Measurements from ENCODE around the gene HYLS1.

The HYLS1 gene

GRCh38 chr11:125872138-125872491, 15.4 kb upstream of the HYLS1 start:
- no peak for TF ChIP-seq CTCF (IDR thresholded peaks at IDR 0.05; ENCODE audit: low read depth, low read length)
- no peak overlapping the region for H3K4me3 ChIP-seq (replicated peaks in 1 of 2; ENCODE audit: low read depth in 2 of 2, low read length in 2 of 2)
- no peak for DNase-seq (ENCODE audit: low read depth in 2 of 2)

DNA sequence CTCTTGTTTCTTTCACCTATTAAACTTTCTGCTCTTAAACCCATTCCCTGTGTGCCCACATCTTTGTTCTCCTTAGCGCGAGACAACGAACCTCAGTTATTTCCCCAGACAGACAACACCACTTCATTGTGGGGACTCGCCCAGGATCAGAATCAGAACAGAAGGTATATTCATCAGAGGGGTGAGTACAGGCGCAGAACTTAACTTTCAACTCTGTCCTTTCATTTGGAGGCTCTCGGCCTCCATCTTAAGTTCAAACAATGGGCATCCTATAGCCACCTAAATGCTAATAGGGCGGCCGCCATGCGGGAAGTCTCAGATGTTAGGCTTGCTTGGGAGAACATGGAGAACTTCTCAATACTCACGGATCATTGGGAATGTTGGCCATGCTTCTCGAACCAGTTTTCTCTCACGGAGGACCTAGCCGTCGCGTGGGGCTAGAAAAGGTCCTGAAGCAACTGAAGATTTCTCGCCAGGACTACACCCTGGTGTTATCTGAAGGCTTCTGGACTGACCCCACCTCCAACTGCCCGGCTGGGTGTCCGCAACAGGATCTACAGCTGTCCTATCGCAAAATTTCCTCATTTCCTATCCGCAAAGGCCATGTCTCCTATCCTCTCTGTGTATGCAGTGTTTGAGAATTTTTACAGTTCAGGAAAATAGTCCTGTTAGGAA, 13.4 kb upstream of the HYLS1 start:
- H3K4me3 ChIP-seq (replicated peaks in 1 of 2; ENCODE audit: low read depth in 2 of 2, low read length in 2 of 2) = peak overlapping the region; percentile 22 to 33
- no peak for DNase-seq (ENCODE audit: low read depth in 2 of 2)

DNA sequence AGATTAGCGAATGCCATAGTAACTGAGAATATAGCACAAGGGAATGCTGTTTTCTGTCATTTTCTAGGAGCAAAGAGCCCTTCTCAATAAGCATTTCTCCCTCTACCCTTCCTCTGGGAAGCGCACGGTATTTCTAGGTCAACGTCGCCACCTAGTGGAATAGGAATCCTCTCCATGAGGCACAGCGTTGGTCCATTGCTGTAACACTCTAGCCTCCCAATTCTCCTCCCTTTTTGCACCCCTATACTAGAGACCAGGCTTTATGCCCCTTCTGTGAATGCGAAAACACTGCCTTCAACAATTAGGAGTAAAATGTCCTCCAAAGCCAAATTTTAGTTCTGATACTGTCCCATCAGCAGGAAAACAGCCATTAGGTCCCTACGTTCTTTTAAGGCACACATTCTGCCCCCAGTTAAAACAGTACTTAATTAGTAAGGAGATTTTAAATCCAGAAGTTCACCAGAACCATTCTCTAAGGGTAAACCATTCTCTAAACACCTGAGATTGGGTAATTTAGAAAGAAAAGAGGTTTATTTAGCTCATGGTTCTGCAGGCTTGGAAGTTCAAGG, 12.8 kb upstream of the HYLS1 start:
- DNase-seq (ENCODE audit: low read depth in 2 of 2) = peak; percentile 85 to 86
- peak overlapping the region; percentile 22 to 33 for H3K4me3 ChIP-seq (replicated peaks in 1 of 2; ENCODE audit: low read depth in 2 of 2, low read length in 2 of 2)

More for the DNA sequence above, 13.4 kb upstream of the HYLS1 start:
- TF ChIP-seq CTCF (IDR thresholded peaks at IDR 0.05; ENCODE audit: low read depth, low read length) = no peak

GRCh38 chr11:125881291-125881690, 6.2 kb upstream of the HYLS1 start:
- no peak for TF ChIP-seq CTCF (IDR thresholded peaks at IDR 0.05; ENCODE audit: low read depth, low read length)
- no peak for DNase-seq (ENCODE audit: low read depth in 2 of 2)
- no peak overlapping the region for H3K4me3 ChIP-seq (replicated peaks in 1 of 2; ENCODE audit: low read depth in 2 of 2, low read length in 2 of 2)

More for the DNA sequence above, 12.8 kb upstream of the HYLS1 start:
- TF ChIP-seq CTCF (IDR thresholded peaks at IDR 0.05; ENCODE audit: low read depth, low read length) = peak; percentile 87

GRCh38 chr11:125883375-125883774, 4.1 kb upstream of the HYLS1 start:
- no peak for TF ChIP-seq CTCF (IDR thresholded peaks at IDR 0.05; ENCODE audit: low read depth, low read length)
- no peak for DNase-seq (ENCODE audit: low read depth in 2 of 2)
- H3K4me3 ChIP-seq (replicated peaks in 1 of 2; ENCODE audit: low read depth in 2 of 2, low read length in 2 of 2) = no peak overlapping the region

DNA sequence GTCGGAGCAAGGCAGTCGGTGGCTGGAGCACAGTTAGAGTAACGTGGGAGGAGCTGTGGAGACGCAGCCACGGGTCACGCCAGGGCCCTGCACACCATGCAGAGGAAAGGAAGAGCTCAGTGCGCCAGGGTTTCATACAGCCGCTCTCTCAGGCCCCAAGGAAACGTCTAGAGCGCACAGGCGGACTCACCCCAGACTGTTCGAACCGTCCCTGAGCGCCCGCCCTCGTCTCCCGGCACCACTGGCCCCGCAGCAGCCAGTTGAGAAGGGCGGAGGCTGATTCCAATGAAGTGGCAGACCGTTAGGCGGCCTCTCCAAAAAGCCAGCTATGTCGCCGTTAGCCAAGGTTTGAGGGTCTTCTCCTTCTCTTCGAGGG, 483 bp upstream of the HYLS1 start:
- TF ChIP-seq CTCF (IDR thresholded peaks at IDR 0.05; ENCODE audit: low read depth, low read length) = no peak
- H3K4me3 ChIP-seq (replicated peaks in 1 of 2; ENCODE audit: low read depth in 2 of 2, low read length in 2 of 2) = peak overlapping the region; percentile 46 to 81
- DNase-seq (ENCODE audit: low read depth in 2 of 2) = peak in 1 of 2 donors; percentile 20

Data from cardiac fibroblast (primary cell).